Effector memory CD8-positive, alpha-beta T cell (primary cell): ENCODE data around the gene HIVEP3.
A peak's percentile ranks its signal among the peaks of the same experiment; 100 is the strongest.

Source experiments
- ATAC-seq: fragments of 150-1000 bp; cut with Tn5 transposase; replicated peaks from 2 replicates; pipeline ENCODE4 v1.10.0; 2021; ENCODE audit warnings: mild to moderate bottlenecking, moderate library complexity
- DNase-seq, 3 experiments: peaks; one replicate each; pipeline ENCODE4 v3.0.0; 2021
- H3K27ac Mint-ChIP-seq, 2 donors: one replicate each; pipeline ENCODE4 v1.8.0; 2022; ENCODE audit warnings: mild to moderate bottlenecking in 2 of 2, mixed read lengths in 2 of 2, moderate library complexity in 2 of 2
- H3K27me3 Mint-ChIP-seq, 2 donors: one replicate each; pipeline ENCODE4 v1.8.0; 2022; ENCODE audit warnings: mixed read lengths in 2 of 2
- H3K36me3 Mint-ChIP-seq: one replicate; pipeline ENCODE4 v1.8.0; 2022; ENCODE audit warnings: mild to moderate bottlenecking, moderate library complexity, mixed read lengths; ENCODE audit not compliant: insufficient read depth
- H3K4me1 Mint-ChIP-seq, 2 donors: one replicate each; pipeline ENCODE4 v1.8.0; 2022; ENCODE audit warnings: low read depth in 2 of 2, mixed read lengths in 2 of 2
- H3K4me3 Mint-ChIP-seq, 2 donors: one replicate each; pipeline ENCODE4 v1.8.0; 2022; ENCODE audit warnings: mild to moderate bottlenecking in 2 of 2, mixed read lengths in 2 of 2, moderate library complexity in 2 of 2
- H3K9me3 Mint-ChIP-seq, 2 donors: one replicate each; pipeline ENCODE4 v1.8.0; 2022; ENCODE audit warnings: mixed read lengths in 2 of 2

Gene HIVEP3

GRCh38 chr1:41582351-41582750 lies 336.4 kb downstream of the HIVEP3 start:
- DNase-seq = no peak
- Mint-ChIP-seq H3K9me3 (no peaks in the 10 kb centered on the region), H3K36me3 (peaks cover 4% of the 10 kb centered on the region), H3K4me1 (peaks cover 8 to 13% of the 10 kb centered on the region in 2 donors), H3K4me3 (no peak overlapping the region), H3K27me3 (no peaks in the 10 kb centered on the region), H3K27ac (peak overlapping the region in 1 of 2 donors; percentile 44)
- ATAC-seq = no peak

GRCh38 chr1:41582004-41582325 lies 336.8 kb downstream of the HIVEP3 start:
- H3K27ac Mint-ChIP-seq = no peak overlapping the region
- H3K4me1 Mint-ChIP-seq = peaks cover 8 to 12% of the 10 kb centered on the region in 2 donors
- peaks cover 4% of the 10 kb centered on the region for H3K36me3 Mint-ChIP-seq
- DNase-seq (no peak), ATAC-seq (no peak)
- H3K27me3 Mint-ChIP-seq = no peaks in the 10 kb centered on the region
- H3K9me3 Mint-ChIP-seq = no peaks in the 10 kb centered on the region
- no peak overlapping the region for H3K4me3 Mint-ChIP-seq

- no peak overlapping the region for H3K4me3 Mint-ChIP-seq
- DNase-seq = no peak
- peaks cover 4% of the 10 kb centered on the region for H3K36me3 Mint-ChIP-seq
- no peaks in the 10 kb centered on the region for H3K27me3 Mint-ChIP-seq
- peak overlapping the region; percentile 44 to 75 for H3K27ac Mint-ChIP-seq
- H3K4me1 Mint-ChIP-seq = peaks cover 8 to 12% of the 10 kb centered on the region in 2 donors
- no peak for ATAC-seq
- H3K9me3 Mint-ChIP-seq = no peaks in the 10 kb centered on the region
Observed at GRCh38 chr1:41581216-41582003, 337.3 kb downstream of the HIVEP3 start.

- H3K4me3 Mint-ChIP-seq = no peak overlapping the region
- no peaks in the 10 kb centered on the region for H3K9me3 Mint-ChIP-seq
- ATAC-seq = no peak
- H3K36me3 Mint-ChIP-seq = peaks cover 4% of the 10 kb centered on the region
- H3K4me1 Mint-ChIP-seq = peaks cover 8 to 12% of the 10 kb centered on the region in 2 donors
- no peaks in the 10 kb centered on the region for H3K27me3 Mint-ChIP-seq
- H3K27ac Mint-ChIP-seq = peak overlapping the region; percentile 44 to 75
- no peak for DNase-seq
Observed at GRCh38 chr1:41580520-41581172, 338.1 kb downstream of the HIVEP3 start.

- Mint-ChIP-seq H3K9me3 (no peaks in the 10 kb centered on the region), H3K27me3 (no peaks in the 10 kb centered on the region), H3K27ac (no peak overlapping the region), H3K4me3 (no peak overlapping the region), H3K36me3 (peaks cover 4% of the 10 kb centered on the region), H3K4me1 (peaks cover 8 to 12% of the 10 kb centered on the region in 2 donors)
- ATAC-seq (no peak), DNase-seq (no peak)
Observed at GRCh38 chr1:41580021-41580420, 338.7 kb downstream of the HIVEP3 start.

- peaks cover 4% of the 10 kb centered on the region for H3K36me3 Mint-ChIP-seq
- DNase-seq (no peak), ATAC-seq (no peak)
- H3K4me3 Mint-ChIP-seq = no peak overlapping the region
- H3K4me1 Mint-ChIP-seq = peaks cover 9 to 14% of the 10 kb centered on the region in 2 donors
- H3K27ac Mint-ChIP-seq = peak overlapping the region in 1 of 2 donors; percentile 14
- no peaks in the 10 kb centered on the region for H3K9me3 Mint-ChIP-seq
- H3K27me3 Mint-ChIP-seq = no peaks in the 10 kb centered on the region
Observed at GRCh38 chr1:41578712-41579335, 339.9 kb downstream of the HIVEP3 start.

GRCh38 chr1:41576620-41577019 lies 342.1 kb downstream of the HIVEP3 start:
- no peak overlapping the region for H3K4me3 Mint-ChIP-seq
- DNase-seq (no peak), ATAC-seq (no peak)
- peaks cover 13% of the 10 kb centered on the region in 2 donors for H3K4me1 Mint-ChIP-seq
- H3K27ac Mint-ChIP-seq = no peak overlapping the region
- H3K36me3 Mint-ChIP-seq = no peaks in the 10 kb centered on the region
- no peaks in the 10 kb centered on the region for H3K9me3 Mint-ChIP-seq
- no peaks in the 10 kb centered on the region for H3K27me3 Mint-ChIP-seq

- no peaks in the 10 kb centered on the region for H3K27me3 Mint-ChIP-seq
- no peaks in the 10 kb centered on the region for H3K9me3 Mint-ChIP-seq
- H3K27ac Mint-ChIP-seq = peak overlapping the region in 1 of 2 donors; percentile 53
- no peaks in the 10 kb centered on the region for H3K36me3 Mint-ChIP-seq
- ATAC-seq = no peak
- peaks cover 12 to 13% of the 10 kb centered on the region in 2 donors for H3K4me1 Mint-ChIP-seq
- DNase-seq = no peak
- H3K4me3 Mint-ChIP-seq = no peak overlapping the region
Observed at GRCh38 chr1:41576206-41576605, 342.5 kb downstream of the HIVEP3 start.

- Mint-ChIP-seq H3K4me3 (no peak overlapping the region), H3K27me3 (no peaks in the 10 kb centered on the region), H3K36me3 (no peaks in the 10 kb centered on the region), H3K4me1 (peaks cover 5 to 7% of the 10 kb centered on the region in 2 donors), H3K9me3 (no peaks in the 10 kb centered on the region), H3K27ac (no peak overlapping the region)
- DNase-seq (no peak), ATAC-seq (no peak)
Observed at GRCh38 chr1:41574842-41575241, 343.9 kb downstream of the HIVEP3 start.

- H3K27me3 Mint-ChIP-seq = no peaks in the 10 kb centered on the region
- no peak overlapping the region for H3K27ac Mint-ChIP-seq
- ATAC-seq (peak; percentile 97), DNase-seq (peak; percentile 74 to 78 (median 77))
- no peak overlapping the region for H3K4me3 Mint-ChIP-seq
- H3K36me3 Mint-ChIP-seq = no peaks in the 10 kb centered on the region
- peaks cover 5 to 7% of the 10 kb centered on the region in 2 donors for H3K4me1 Mint-ChIP-seq
- H3K9me3 Mint-ChIP-seq = no peaks in the 10 kb centered on the region
Observed at GRCh38 chr1:41573785-41574713, 344.7 kb downstream of the HIVEP3 start.

- Mint-ChIP-seq H3K4me1 (peaks cover 5 to 7% of the 10 kb centered on the region in 2 donors), H3K27me3 (no peaks in the 10 kb centered on the region), H3K27ac (no peak overlapping the region), H3K36me3 (no peaks in the 10 kb centered on the region), H3K9me3 (no peaks in the 10 kb centered on the region), H3K4me3 (no peak overlapping the region)
- ATAC-seq = no peak
- DNase-seq = no peak
Observed at GRCh38 chr1:41573194-41573593, 345.5 kb downstream of the HIVEP3 start.

GRCh38 chr1:41572224-41572623 lies 346.5 kb downstream of the HIVEP3 start:
- Mint-ChIP-seq H3K9me3 (no peaks in the 10 kb centered on the region), H3K36me3 (peaks cover 2% of the 10 kb centered on the region), H3K4me3 (no peak overlapping the region), H3K27ac (no peak overlapping the region), H3K27me3 (no peaks in the 10 kb centered on the region), H3K4me1 (peaks cover 5 to 7% of the 10 kb centered on the region in 2 donors)
- ATAC-seq = no peak
- no peak for DNase-seq

GRCh38 chr1:41571041-41571440 lies 347.7 kb downstream of the HIVEP3 start:
- Mint-ChIP-seq H3K4me3 (no peak overlapping the region), H3K4me1 (peaks cover 7 to 13% of the 10 kb centered on the region in 2 donors), H3K27ac (no peak overlapping the region), H3K27me3 (no peaks in the 10 kb centered on the region), H3K36me3 (peaks cover 6% of the 10 kb centered on the region), H3K9me3 (no peaks in the 10 kb centered on the region)
- DNase-seq (no peak), ATAC-seq (no peak)
